Stimulated activated CD8-positive, alpha-beta memory T cell treated with anti-CD3 and anti-CD28 coated beads, Interleukin-4, amount 100 ng/mL, for 4 hours (primary cell): ENCODE data around the gene WAC.
"Not testable (repeated sequence)": the region's sequence is repeated elsewhere in the genome, so short reads cannot be mapped to it uniquely, and the experiment has no call there.

ENCODE experiments used
- DNase-seq, 2 donors: peaks; one replicate each; pipeline ENCODE4 v3.0.0-alpha.2; 2020; ENCODE audit warnings: low read depth in 2 of 2, low spot score in 1 of 2

The WAC gene

DNA sequence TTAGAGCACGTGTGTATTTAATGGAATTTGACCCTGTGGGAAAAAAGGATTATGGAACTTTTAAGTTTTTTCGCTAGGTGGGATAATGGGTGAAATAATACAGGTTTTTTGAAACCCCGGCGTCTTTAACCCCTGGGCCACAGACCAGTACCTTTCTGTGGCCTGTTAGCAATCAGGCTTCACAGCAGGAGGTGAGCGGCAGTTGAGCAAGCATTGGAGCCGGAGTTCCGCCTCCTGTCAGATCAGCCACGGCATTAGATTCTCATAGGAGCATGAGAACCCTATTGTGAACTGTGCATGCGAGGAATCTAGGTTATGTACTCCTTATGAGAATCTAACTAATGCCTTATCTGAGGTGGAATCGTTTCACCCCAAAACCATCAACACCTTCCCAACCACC is 28.6 kb downstream of the WAC start:
- no peak for DNase-seq

DNA sequence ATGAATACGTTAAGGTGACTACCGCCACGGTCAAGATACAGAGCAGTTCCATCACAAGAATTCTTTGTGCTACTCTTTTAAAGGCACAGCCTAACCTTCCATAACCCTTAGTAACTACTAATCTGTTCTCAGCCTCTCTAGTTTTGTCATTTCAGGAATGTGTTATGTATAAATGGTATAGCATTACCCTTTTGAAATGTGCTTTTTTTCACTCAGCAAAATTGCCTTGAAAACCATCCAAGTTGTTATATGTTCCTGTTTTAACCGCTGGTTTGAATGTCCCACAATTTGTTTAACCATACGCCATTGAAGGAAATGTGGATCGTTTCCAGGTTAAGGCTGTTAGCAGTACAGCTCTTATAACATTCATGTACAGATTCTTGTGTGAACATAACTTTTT is 32.0 kb downstream of the WAC start:
- DNase-seq, result no peak

DNA sequence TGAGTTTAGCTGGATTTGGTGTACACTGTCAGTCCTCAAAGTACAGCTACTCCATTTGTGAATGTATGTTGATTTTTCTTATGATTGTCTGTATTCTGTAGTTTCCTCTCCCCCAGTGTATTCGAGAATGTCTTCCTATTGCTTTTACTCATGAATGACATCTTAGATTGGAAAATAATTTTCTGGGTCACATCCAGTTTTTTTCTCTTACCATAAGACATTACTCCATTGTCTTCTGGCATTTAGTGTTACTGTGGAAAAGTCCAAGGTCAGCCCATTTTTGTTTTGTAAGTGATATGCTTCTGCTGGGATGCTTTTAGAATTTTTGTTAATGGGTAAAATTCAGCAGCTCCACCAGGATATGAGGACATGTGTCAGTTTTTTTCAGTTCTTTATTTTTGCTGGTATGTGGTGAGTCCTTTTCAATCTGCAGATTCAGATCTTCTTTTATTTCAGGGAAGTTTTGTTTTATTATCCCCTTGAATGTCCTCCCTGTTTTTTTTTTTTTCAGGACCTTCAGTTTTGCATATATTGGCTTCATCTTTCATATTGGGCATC is 33.6 kb downstream of the WAC start:
- no peak for DNase-seq

GRCh38 chr10:28569506-28570159 is 36.7 kb downstream of the WAC start:
- DNase-seq, result no peak

- no peak for DNase-seq
Measured at GRCh38 chr10:28570598-28570997, 37.7 kb downstream of the WAC start.

DNA sequence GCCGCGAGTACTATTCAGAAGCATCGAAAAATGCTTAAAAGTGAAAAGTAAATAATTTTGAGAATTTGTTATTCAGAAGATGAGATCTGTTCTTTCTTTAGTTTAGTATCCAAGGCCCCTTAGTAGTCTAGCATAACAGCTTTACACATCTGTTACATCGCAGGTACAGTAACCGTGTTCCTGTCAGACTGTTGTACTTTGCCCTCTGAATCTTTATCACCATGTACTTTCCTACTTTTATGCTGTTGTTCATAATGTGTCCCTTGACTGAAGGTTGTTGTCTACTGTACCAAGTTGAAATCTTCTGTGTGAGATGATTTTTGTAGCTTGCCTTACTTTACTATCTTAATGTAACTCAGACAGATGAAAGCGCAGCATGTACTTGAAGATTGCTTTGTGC is 38.3 kb downstream of the WAC start:
- no peak for DNase-seq

DNA sequence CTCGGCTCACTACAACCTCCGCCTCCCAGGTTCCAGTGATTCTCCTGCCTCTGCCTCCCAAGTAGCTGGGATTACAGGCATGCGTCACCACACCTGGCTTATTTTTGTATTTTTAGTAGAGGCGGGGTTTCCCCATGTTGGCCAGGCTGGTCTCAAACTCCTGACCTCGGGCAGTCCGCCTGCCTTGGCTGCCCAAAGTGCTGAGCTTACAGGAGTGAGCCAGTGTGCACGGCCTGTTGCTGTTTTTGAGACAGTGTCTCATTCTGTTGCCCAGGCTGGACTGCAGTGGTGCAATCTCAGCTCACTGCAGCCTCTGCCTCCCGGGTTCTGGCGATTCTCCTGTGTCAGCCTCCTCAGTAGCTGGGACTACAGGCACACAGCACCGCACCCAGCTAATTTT is 41.3 kb downstream of the WAC start:
- not testable (repeated sequence) for DNase-seq

DNA sequence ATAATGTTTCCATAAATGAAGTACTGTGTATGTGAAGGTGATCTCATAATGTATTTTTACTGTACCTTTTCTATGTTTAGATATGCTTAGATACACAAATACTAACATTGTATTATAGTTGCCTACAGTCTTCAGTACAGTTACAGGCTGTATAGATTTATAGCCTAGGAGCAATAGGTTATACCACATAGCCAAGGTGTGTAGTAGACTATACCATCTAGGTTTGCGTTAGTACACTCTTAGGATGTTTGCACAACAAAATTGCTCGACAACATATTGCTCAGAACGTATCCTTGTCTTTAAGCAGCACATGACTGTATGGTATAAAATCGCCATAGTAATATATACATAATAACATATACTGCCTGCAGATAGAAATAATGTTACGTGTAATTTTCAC is 42.9 kb downstream of the WAC start:
- DNase-seq, result no peak

- DNase-seq, result no peak
Measured at GRCh38 chr10:28577506-28577905, 44.6 kb downstream of the WAC start.

DNA sequence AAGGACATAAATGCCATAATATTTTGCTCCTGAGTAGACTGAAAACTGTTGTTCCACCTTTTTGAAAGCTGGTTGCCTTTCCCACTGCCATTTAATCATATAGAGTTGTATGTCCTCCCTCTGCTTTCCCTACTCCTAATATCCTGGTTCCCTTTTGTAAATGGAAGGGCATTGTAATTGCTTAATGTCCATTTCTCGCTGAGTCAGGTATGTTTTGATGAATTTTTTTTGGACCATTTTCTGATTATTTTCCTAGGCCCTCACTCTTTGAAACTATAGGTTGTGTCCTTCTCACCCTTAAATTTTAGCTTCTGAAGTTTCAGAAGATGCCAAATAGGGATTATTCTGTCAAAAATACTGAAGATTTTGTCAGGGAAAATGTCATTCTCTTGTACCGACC is 45.5 kb downstream of the WAC start:
- DNase-seq, result no peak

DNA sequence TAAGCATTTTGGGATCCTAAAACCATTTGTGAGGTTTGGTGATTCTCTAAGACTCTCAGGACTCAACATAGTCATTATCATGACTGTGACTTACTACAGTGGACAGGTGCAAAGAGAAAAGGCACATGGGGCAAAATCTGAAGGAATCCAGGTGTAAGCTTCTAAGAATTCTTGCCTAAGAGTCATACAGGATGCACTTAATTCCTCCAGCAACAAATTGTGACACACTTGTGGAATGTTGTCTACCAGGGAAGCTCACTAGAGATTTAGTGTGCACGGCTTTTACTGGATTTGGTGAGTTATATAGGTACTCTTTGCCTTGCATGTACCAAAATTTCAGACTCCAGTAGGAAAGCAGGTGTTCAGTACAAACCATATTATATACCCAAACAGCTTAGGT is 47.9 kb downstream of the WAC start:
- no peak for DNase-seq

DNA sequence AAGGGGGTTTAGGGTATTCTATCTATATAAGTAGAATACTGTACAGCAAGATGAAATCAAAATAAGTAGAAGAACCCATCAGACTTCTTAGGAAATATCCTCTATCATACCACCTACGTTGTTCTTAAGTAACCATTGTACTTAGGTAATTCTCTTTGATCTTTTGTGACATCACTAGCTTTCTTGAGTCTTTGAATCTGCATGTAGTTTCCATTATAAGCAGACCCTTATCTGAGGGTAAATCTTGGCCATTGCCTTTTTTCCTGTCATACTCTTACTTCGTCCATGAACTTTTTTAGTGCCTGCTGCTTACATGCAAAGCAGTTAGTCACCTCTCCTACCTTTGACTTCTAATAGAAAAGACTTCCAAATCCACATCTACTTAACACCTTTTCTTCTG is 49.0 kb downstream of the WAC start:
- no peak for DNase-seq

- DNase-seq, result no peak
Measured at GRCh38 chr10:28585076-28585475, 52.2 kb downstream of the WAC start.

- DNase-seq, result no peak
Measured at GRCh38 chr10:28586176-28586575, 53.3 kb downstream of the WAC start.

- DNase-seq, result no peak
Measured at GRCh38 chr10:28587270-28587969, 54.5 kb downstream of the WAC start.

DNA sequence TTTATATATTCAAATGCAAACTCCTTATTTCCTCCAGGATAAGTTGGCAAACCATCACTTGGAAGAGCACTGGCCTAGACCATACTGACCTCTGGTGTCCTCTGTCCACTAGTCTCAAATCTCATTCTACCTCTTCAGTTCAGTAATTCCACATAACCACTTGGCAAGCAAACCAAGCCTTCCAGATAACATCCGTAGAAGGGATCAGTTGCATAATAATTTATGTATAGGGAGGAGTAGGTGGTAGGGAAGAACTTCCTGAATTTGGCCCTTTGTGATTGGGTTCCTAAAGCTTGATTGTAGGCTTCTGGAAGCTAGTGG is 55.0 kb downstream of the WAC start:
- DNase-seq, result no peak

- no peak for DNase-seq
Measured at GRCh38 chr10:28592953-28593352, 60.0 kb downstream of the WAC start.

- DNase-seq, result no peak
Measured at GRCh38 chr10:28593811-28594210, 60.9 kb downstream of the WAC start.

DNA sequence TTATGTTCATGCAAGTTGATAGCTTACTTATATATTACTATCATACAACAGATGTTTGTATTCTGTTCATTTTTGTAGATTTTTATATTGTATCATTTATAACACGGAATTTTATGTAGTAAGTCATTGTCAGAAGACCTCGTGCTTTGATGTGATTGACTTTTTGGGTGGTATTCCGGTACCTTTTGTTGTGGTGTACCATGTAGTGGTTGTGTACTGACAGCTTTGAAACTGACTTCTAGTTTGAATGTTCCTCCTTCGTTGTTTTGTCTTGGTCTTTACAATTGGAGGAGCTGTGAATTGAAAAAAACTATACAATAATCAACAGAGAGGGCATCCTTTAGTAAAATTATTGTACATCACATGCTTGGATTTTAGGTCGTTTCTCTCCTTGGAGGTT is 61.5 kb downstream of the WAC start:
- DNase-seq, result no peak

DNA sequence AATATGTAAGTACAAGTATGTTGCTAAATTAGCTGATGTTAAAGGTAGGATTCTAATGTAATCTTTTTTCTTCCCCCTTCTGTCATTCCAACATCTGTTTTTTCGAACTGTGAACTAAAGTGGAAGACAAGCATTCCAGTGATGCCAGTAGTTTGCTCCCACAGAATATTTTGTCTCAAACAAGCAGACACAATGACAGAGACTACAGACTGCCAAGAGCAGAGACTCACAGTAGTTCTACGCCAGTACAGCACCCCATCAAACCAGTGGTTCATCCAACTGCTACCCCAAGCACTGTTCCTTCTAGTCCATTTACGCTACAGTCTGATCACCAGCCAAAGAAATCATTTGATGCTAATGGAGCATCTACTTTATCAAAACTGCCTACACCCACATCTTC is 62.7 kb downstream of the WAC start:
- no peak for DNase-seq

GRCh38 chr10:28600056-28600455 is 67.1 kb downstream of the WAC start:
- no peak for DNase-seq

DNA sequence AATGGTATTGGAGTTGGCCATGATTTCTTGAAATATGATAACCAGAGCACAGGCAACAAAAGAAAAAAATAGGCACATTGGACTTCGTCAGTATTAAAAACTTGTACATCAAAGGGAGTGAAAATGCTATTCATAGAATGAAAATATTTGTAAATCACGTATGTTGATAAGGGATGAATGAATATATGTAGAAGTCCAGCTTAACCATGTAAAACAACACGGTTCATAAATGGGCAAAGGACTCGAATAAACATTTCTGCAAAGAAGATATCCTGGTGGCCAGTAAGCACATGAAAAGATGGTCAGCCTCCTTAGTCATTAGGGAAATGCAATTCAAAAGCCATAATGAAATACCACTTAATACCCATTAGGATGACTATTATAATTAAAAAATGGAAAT is 68.1 kb downstream of the WAC start:
- DNase-seq, result no peak
